HCT116 (cell line): Measurements from ENCODE around the gene TCIRG1.

Experiments used
- ELF1 ChIP-seq: IDR thresholded peaks from 2 replicates; pipeline ENCODE4 v1.6.1; 2012; ENCODE audit warnings: low read depth, borderline replicate concordance
- EZH2 ChIP-seq: fragments of 200-600 bp; sonication (generic); IDR thresholded peaks from 2 replicates; pipeline ENCODE4 v1.6.1; 2017; ENCODE audit warnings: antibody characterized with exemption, mixed run types
- EZH2phosphoT487 ChIP-seq: fragments of 200-600 bp; IDR thresholded peaks from 2 replicates; pipeline ENCODE4 v1.6.1; 2018; ENCODE audit warnings: antibody characterized with exemption, borderline replicate concordance
- JUND ChIP-seq: IDR thresholded peaks from 2 replicates; pipeline ENCODE4 v1.6.1; 2012
- POLR2A ChIP-seq: IDR thresholded peaks from 2 replicates; pipeline ENCODE4 v1.7.0; 2011; ENCODE audit warnings: borderline replicate concordance; ENCODE audit not compliant: insufficient read depth, insufficient read length; ENCODE audit errors: extremely low read depth
- POLR2AphosphoS5 ChIP-seq: IDR thresholded peaks from 2 replicates; pipeline ENCODE4 v1.6.1; 2011; ENCODE audit warnings: mild to moderate bottlenecking, low read depth, low read length, moderate library complexity
- RAD21 ChIP-seq: IDR thresholded peaks from 2 replicates; pipeline ENCODE4 v1.6.1; 2012; ENCODE audit warnings: low read depth, mild to moderate bottlenecking
- SIN3A ChIP-seq: IDR thresholded peaks from 2 replicates; pipeline ENCODE4 v1.6.1; 2012; ENCODE audit warnings: low read depth
- TCF7L2 ChIP-seq: IDR thresholded peaks from 2 replicates; pipeline ENCODE4 v1.7.0; 2011; ENCODE audit warnings: borderline replicate concordance, inconsistent platforms; ENCODE audit not compliant: insufficient read depth, insufficient read length; ENCODE audit errors: extremely low read depth
- TF ChIP-seq, protein P1 (sequence below), 3 experiments: fragments of 200-600 bp in 1 of 3; sonication (generic) in 1 of 3; IDR thresholded peaks in 2 of 3; conservative IDR thresholded peaks in 1 of 3; 2 replicates each; pipeline ENCODE4 v1.5.1; 2012 to 2017; ENCODE audit warnings: low read depth in 2 of 3, low read length in 2 of 3, antibody characterized with exemption in 1 of 3, borderline replicate concordance in 1 of 3, control low read depth in 1 of 3, mild to moderate bottlenecking in 1 of 3, mixed read lengths in 1 of 3, mixed run types in 1 of 3, moderate library complexity in 1 of 3; ENCODE audit not compliant: insufficient read depth in 1 of 3
- TF ChIP-seq, protein P2 (sequence below): IDR thresholded peaks from 2 replicates; pipeline ENCODE4 v1.6.1; 2012
- TF ChIP-seq, protein P3 (sequence below): IDR thresholded peaks from 2 replicates; pipeline ENCODE4 v1.6.1; 2012
- TF ChIP-seq, protein P4 (sequence below): IDR thresholded peaks from 2 replicates; pipeline ENCODE4 v1.6.1; 2012; ENCODE audit warnings: low read depth

- TF ChIP-seq EZH2 (no peak), RAD21 (peak; percentile 39; the same call in 1 of the 2 replicates), POLR2A (no peak), TCF7L2 (no peak), POLR2AphosphoS5 (no peak), SIN3A (no peak), ELF1 (no peak), EZH2phosphoT487 (no peak), JUND (no peak)
- TF ChIP-seq, protein P1, sequence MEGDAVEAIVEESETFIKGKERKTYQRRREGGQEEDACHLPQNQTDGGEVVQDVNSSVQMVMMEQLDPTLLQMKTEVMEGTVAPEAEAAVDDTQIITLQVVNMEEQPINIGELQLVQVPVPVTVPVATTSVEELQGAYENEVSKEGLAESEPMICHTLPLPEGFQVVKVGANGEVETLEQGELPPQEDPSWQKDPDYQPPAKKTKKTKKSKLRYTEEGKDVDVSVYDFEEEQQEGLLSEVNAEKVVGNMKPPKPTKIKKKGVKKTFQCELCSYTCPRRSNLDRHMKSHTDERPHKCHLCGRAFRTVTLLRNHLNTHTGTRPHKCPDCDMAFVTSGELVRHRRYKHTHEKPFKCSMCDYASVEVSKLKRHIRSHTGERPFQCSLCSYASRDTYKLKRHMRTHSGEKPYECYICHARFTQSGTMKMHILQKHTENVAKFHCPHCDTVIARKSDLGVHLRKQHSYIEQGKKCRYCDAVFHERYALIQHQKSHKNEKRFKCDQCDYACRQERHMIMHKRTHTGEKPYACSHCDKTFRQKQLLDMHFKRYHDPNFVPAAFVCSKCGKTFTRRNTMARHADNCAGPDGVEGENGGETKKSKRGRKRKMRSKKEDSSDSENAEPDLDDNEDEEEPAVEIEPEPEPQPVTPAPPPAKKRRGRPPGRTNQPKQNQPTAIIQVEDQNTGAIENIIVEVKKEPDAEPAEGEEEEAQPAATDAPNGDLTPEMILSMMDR (IDR thresholded peaks at IDR 0.05 in 2 of 3, conservative IDR thresholded peaks at IDR 0.05 in 1 of 3; ENCODE audit: borderline replicate concordance in 1 of 3, insufficient read depth in 1 of 3, low read depth in 2 of 3, low read length in 2 of 3): peak in 1 of 3 experiments; percentile 3; a peak in 1 of 6 replicates
- TF ChIP-seq, protein P2, sequence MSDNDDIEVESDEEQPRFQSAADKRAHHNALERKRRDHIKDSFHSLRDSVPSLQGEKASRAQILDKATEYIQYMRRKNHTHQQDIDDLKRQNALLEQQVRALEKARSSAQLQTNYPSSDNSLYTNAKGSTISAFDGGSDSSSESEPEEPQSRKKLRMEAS: no peak
- TF ChIP-seq, protein P3, sequence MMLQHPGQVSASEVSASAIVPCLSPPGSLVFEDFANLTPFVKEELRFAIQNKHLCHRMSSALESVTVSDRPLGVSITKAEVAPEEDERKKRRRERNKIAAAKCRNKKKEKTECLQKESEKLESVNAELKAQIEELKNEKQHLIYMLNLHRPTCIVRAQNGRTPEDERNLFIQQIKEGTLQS: no peak
- TF ChIP-seq, protein P4, sequence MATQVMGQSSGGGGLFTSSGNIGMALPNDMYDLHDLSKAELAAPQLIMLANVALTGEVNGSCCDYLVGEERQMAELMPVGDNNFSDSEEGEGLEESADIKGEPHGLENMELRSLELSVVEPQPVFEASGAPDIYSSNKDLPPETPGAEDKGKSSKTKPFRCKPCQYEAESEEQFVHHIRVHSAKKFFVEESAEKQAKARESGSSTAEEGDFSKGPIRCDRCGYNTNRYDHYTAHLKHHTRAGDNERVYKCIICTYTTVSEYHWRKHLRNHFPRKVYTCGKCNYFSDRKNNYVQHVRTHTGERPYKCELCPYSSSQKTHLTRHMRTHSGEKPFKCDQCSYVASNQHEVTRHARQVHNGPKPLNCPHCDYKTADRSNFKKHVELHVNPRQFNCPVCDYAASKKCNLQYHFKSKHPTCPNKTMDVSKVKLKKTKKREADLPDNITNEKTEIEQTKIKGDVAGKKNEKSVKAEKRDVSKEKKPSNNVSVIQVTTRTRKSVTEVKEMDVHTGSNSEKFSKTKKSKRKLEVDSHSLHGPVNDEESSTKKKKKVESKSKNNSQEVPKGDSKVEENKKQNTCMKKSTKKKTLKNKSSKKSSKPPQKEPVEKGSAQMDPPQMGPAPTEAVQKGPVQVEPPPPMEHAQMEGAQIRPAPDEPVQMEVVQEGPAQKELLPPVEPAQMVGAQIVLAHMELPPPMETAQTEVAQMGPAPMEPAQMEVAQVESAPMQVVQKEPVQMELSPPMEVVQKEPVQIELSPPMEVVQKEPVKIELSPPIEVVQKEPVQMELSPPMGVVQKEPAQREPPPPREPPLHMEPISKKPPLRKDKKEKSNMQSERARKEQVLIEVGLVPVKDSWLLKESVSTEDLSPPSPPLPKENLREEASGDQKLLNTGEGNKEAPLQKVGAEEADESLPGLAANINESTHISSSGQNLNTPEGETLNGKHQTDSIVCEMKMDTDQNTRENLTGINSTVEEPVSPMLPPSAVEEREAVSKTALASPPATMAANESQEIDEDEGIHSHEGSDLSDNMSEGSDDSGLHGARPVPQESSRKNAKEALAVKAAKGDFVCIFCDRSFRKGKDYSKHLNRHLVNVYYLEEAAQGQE: no peak
Observed at GRCh38 chr11:68076371-68077042, 37.7 kb downstream of the TCIRG1 start.
